ENCODE measurements around the gene BAG1.

- TF ChIP-seq CTCF (IDR thresholded peaks at IDR 0.05) (no peak), POLR2A (IDR thresholded peaks at IDR 0.05) (no peak)
Observed at GRCh38 chr9:33255471-33255870, 9.0 kb downstream of the BAG1 start.
